Measurements from ENCODE around the gene FBXO15.

Gene FBXO15

DNA sequence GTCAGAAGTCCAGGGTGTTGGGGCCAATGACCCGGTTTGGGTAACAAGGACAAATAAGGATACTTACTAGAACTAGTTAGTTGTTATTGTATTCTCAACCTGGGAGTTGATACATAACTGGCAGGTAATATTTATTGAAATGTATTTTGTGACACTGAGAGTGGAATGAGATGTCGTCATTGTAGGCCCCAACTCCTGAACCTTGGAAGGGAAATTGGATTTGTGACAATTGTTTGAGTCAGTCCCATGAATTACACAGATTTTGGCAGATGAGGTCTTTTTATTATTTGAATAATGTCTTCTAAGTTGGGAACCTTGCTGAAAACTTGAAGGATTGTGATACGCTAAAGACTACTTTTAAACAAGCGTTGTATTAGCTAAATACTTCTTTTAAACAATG lies 5.7 kb upstream of the FBXO15 start:
- no peak for FAIRE-seq

DNA sequence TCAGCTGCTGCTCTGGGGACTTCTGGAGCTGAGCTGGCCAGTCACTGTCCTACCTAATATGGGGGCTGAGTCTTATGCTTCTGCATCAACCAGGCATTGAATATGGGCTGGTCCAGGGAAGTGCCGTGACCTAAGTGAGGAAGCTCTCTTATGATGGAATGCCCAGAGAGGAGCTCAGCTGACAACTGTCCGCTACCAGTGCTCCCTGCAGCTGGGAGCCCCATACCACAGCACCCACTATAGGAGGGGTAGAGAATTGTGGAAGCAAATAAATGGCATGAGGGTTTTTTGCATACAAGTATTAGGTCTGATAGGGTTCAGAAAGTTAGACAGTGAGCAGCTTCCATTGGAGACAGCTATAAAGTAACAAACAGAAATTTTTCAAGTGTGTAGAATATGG lies 5.2 kb upstream of the FBXO15 start:
- FAIRE-seq: no peak

DNA sequence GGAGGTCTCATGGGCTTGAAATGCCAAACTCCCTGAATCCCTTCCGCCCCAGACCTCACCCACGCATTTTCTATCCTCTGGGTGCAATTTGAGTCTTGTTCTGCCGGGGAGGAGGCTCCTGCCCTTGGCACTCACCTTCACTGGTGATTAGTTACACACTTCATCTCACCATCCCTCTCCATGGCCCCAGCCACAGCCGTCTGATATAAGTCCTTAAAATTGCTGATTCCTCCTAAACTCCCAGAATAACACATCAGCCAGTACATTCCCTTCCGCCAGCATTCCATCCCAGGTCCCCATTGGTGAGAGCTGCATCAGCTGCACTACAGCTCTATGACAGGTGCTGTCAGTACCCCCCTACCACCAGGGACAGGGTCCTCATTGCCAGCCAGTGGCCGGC lies 4.6 kb upstream of the FBXO15 start:
- FAIRE-seq: no peak

DNA sequence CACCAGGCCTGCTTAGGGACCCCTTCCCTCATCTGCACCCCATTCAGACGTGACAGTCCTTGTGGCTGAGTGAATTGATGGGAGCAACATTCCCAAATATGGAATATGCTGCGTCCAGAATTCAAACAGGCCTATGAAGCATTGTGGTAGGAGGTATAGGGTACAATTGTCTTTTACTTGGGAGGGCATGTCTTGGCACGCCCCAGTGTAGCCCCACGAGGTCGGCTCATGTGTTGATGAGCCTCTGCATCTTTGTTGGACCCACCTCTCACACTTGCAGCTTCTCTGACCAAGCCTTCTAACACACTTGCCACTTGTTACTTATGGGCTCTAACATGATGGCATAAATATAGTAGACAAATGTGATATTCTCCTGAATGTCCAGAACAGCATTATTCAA lies 2.2 kb upstream of the FBXO15 start:
- no peak for FAIRE-seq

DNA sequence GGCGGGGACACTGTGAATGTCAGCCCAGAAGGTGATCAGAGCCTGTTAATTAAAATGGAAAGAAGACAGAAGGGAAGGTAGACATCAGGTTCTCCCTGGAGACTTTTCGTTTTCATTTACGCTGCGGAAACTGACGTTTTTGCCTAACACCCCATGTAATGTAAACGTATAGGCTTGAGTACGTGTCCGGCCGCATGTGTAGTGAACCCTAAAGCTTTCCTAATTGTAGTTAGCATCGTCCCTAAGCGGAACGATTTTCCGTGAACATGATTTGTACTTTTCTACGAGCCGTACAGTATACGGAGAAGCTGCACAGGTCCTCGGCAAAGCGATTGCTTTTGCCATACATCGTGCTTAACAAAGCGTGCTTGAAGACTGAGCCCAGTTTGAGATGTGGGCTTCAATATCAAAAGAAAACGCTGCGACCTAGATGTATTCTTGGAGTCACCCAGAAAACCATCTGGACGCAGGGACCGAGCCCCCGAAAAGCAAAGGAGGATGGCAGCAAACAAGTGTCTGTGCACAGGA lies 973 bp upstream of the FBXO15 start:
- no peak for FAIRE-seq

DNA sequence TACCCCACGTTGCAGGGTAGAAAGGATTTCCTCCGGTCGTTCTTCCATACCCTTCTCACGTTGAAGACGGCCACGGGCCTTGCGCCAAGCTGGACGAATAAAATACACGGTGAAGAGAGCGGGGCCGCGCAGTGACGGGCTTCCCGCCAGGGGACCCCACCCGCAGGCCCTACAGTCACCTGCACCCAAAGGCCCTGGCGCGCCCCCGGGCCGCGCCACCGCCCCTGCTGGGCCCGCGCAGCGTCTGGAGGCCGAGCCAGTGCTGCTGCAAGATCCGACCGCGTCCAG lies 199 bp downstream of the FBXO15 start:
- FAIRE-seq: no peak

DNA sequence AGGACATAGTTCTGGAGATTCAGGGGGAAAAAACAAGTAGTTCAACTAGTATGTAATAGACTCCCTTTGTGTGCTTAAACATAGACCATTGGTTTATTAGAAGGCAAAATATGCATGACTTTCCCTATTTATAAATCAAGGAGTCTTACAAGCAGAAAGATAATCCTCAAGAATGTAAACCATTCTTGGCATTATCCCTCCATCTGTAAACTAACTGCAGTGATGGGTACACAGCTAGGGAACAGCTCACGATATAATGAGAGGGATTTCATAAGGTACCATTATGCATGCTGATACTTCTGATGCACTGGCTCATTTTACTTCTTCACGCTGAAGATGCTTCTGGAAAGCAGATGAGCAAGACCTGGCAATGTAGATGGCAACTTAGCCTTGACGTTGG lies 878 bp downstream of the FBXO15 start:
- FAIRE-seq: no peak

DNA sequence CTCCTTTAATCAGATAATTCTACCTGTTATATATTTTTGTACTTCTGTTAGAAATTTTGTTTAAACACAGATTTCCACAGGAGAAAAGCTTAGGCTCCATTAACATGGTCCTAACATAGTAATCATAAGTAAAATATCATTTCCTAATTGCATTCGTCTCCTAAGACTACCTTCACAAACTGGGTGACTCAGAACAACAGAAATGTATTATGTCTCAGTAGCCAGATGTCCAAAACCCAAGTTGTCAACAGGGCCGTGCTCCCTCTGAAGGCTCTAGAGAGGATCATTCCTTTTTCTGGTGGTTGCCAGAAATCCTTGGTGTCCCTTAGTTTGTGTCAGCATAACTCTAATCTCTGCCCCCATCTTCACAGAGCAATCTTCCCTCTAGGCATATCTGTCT lies 5.4 kb downstream of the FBXO15 start:
- no peak for FAIRE-seq

DNA sequence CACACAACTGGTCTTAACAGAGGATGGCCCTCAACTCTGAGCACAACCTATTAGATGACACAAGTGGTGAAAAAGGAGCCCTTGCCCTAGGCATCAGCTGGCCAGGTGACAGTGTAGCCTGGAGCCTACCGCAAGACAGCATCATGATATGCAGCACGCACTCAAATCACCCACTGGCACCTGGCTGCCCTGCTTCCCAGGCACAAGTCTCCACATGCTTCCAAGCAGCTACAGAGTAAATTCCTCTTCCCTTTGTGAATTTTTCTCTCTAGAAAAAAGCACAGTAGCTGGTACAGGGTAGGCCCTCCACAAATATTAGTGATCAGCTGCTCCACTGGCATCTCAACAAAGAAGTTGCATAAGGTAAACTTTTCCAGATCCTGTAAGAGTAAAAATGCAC lies 6.0 kb downstream of the FBXO15 start:
- FAIRE-seq: no peak

DNA sequence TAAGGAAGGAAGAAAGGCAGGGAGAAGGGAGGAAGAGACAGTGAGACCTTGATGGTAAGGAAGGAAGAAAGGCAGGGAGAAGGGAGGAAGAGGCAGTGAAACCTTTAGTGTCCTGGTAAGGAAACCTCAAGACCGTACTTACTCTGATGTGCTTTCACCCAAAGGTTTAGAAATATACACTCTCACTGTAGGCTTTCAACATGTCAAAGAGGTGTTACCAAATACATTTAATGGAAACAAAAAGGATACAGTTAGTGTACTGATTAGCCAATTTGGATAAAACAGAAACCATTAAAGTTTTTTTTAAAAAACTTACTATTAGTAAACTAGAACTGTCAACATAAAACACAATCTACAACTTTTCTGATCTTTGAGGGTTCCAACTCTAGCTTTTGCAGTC lies 7.1 kb downstream of the FBXO15 start:
- FAIRE-seq: no peak

DNA sequence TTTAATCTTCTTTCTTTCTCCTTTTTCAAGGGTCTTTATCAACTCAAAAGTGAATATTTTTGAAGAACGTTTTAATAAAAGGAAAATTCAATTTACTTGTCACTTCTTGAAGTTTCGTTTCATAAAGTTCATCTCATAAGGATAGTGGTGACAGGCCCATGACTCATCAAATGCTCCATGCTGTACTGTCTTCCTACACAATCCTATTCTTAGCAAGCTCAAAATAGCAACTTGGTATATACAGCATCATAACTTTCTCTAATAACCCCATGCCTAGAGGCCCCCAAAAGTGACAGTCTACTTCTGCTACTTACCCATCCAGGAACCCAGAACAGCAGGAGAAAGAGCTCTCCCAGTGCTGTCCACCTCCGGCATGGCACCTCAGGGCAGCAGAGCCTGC lies 7.7 kb downstream of the FBXO15 start:
- no peak for FAIRE-seq

DNA sequence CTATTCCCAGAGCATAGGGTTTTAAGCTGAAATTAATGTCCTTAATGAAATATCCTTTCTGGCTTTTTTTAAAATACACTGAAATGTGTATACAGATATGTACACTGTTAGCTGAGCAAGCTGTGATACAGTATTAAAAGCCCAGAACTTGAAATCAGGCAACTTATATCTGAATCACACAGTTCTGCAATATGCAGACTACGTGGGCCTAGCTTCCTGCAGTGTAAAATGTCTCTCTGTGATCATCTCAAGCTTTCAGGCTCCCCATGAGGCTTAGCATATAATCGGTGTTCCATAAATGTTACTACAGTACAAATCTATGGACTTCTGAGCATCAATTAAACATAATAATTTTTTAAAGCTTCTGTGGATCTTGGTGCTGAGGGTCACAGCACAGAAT lies 8.2 kb downstream of the FBXO15 start:
- FAIRE-seq: no peak

DNA sequence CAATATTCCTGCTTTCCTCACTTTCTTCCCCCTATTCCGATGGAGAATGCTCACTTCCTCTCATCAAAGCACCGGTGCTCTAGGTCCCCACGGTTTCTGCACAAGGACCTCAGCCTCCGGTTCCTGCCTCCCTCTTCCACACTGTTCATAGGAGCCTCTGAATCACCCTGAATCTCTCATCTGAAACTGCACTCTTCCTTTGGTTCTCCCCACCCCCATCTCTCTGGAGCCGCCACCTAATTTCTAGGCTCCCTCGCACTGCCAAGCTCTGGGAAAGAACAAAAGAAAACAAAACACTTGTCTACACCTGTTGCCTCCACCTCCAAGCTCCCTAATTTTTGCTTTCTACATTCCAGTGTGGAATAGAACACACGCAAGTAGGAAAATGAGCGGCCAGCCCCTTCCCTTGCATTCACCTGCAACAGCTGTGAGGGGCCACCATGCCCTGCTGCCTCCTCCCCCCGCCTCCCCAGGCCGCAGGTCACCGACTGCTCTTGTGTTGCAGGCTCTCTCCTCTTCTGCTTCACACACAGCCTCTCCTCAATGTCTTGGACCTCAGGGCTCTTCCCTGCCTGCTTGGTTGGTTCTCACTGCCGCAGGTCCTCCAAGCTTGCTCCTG lies 9.6 kb downstream of the FBXO15 start:
- no peak for FAIRE-seq

DNA sequence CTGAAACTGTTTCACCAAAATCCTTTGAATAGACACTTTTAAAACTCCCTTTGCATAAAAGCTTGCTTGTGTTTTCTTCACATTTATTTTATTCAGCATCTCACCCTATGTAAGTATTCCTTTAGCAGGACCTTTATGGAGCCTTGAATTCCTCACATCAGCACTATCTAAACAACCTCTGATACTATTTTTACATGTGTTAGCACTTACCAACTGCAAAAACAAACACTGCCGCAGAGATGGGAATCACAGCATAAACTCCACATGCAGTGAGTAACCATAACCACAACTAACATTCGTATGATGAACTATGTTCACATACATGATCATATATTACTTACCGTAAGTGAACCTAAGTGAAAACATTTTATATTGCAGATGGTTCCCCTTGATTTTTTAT lies 15.4 kb downstream of the FBXO15 start:
- FAIRE-seq: no peak

DNA sequence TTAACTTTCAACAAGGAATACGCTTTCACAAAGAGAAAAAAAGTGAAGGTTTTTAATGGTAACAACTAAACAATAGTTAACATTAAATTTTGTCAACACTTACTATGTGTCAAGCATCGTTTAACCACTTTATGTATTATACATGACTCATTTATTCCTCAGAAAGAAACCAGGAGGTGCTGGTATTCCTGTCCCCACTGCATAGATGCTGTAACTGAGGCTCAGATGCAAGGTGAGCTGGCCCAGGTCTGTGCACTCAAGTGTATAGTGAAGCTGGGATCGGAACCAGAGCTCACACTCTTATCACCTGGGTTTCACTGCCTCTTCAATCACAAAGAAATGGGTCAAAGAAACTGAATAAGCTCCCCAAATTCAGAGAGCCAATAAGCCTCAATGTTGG lies 16.5 kb downstream of the FBXO15 start:
- FAIRE-seq: no peak

DNA sequence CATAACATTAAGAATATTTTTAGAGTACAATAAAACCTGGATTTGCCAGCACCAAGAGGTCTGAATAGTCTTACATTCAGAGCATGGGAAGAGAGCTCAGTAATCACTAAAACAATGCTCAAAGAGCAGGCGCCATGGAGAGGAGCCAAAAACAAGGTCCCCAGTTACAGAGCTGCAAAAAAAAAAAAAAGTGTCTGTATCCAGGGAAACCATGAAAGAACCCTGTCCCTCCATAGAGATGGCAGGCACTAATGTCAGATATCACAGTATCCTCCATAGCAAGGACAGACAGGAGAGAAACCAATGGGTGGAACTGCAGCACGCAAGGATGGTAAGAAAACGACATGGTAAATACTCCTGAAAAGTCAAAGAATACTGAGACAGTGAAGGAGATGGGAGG lies 19.5 kb downstream of the FBXO15 start:
- no peak for FAIRE-seq

DNA sequence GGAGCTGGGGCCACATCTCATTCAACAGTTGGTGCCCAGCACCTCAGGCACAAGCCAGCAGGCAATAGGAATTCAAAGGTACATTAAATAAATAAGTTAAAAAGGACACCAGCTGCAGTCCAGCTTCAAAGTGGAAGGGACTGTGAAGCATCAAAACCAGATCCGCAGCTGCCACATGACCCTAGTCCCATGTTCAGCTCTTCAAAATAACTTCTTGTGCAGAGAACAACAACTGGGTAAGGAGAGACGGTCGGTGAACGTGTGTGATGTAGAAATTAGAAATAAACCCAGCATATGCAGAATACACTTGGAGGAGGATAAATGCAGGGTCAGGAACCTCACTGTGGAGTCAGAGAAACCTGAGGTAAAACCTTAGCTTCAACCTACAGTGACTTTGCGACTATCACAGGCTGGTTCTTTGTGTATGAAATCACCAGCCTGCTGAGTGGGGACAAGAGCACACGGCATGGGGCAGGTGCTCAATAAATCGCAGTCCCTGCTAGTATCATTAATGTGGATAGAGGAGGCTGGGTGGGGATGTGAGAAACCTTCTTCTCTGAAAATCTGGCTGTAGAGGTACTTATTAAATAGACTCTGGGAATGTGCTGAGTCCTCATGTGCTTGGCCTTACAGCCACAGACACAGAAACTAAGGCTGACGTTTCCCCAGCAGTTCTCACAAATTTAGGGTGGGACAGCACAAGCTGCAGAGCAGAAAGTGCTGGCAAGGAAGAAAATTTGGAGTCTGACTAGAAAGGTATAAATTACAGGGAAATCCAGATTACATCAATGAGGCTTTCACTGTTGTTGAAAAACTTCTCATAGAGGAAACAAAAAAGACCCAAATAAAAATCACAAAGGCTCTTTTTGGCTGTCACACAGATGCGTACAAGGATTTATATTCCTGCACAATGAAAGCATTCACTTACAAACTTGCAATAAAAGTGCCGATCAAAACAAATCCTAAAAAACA lies 20.7 kb downstream of the FBXO15 start:
- no peak for FAIRE-seq

DNA sequence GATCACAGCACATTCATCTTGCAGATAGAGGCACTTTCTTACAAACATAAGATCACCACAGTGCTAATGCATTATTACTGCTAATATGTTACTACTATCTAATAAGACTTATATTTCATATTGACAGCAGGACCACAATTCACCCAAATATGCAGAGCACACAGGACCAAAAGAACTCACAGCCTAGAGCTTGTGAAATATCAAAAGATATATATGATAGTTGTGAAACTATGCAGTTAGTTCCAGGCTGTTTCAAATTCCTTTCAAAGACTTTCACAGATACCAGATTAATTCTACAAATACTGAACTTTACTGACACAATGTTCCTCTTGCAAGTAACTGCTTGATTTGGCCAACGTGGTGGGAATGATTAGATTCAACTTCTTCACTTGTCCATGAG lies 23.0 kb downstream of the FBXO15 start:
- FAIRE-seq: no peak

DNA sequence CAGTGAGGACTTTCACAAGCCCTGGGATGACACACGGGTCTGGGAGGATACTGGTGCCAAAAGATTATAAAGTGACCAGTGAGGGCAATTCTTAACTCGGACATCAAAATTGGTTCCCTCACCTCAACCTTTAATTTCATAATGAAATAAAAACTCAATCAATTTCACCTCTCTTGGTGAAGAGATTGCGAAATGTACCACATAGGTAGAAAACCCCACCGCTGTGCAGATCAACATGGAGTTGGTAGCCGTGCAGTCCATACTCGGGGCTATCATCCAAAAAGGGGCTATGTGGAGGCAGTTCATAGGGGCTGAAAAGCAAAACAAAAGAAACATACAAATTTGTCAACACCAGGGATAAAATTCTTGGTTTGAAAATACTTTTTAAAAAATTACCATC lies 24.4 kb downstream of the FBXO15 start:
- no peak for FAIRE-seq

DNA sequence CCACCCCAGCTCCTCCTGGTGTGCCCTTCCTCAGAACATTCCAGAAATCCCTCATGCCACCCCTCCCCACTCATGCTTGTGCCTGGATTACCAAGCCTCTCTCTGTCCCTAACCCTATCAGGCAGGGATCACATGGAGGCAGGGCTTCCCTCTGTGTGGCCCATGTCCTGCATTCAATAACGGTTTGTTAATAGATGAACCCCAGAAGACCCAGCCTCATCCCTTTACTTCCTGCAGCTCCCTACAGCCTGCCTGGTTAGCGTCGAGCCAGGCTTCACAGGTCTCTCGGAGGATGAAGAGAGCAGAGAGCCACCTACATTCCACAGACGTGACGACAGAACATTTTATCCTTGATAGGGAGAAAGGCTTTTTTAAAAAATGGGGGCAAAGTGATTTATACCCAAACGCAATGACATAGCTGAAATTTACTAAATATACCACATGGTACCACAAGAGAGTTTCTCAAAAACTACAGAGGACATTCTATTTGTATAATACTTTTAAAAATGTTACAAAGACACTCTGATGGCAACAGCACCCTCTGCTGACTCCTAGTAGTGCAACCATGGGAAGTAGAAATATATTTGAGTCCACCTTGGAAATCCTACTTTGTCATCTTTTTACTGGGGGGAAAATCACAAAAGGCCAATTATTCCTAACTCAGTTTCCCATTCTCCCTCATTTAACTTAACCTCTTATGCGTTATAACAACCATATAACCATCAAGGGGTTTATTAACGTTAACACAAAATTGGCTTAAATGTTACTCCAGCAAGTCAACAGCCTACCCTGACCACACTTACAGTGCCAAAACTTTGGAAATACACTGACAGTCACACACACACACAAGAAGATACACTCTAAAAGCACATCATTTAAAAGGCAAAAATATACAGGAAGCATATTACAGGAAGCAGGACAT lies 30.7 kb downstream of the FBXO15 start:
- FAIRE-seq: no peak

DNA sequence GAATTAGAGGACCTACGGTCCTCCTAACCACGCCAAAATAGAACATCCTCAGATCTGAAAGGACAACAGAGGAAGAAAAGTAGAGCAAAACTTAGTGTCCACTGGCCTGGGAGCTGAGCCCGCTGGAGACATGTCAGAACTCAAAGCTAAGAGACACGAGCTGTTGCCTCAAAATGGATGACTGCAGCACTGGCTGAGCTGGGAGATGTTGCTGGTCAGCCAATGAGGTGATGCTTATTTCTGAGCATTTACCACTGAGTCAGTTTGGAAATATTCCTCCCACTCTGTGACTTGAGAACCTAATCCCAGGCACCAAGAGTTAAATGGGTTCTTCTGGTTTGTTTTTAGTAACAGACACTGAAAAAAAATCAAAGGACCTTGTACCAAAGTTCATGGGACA lies 32.6 kb downstream of the FBXO15 start:
- FAIRE-seq: no peak

DNA sequence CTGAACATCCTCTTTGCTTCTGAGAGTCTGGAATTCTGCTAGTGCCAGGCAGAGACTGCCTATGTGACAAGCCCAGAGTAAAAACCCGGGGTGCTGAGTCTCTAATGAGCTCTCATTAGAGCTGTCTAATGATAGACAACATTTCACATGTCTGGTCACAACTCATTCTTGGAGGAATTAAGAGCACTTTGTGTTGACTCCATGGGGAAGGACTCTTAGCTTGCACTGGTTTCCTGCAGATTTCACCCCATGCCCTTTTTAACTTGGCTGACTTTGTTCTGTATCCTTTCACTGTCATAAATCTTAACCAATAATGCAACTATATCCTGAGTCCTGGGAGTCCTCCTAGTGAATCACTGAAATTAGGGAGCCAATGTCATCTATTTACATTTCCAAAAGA lies 33.5 kb downstream of the FBXO15 start:
- no peak for FAIRE-seq

DNA sequence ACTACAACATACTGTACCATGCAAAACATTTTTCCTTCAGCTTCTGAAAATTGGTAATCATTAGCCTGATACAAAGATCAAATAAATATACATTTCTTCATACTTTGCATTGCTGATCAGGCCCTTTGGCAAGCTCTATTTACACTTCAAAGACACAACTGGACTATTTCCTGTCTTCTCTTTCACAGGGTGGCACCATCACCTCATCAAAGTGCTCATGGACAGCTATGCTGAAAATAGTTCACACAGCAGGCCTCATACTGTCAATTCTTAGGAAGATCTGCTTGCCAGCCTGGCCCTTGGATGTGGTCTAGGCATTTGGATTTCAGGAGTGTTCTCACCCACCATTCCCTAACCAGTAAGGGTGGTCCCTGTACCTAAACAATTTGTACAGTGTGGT lies 33.9 kb downstream of the FBXO15 start:
- FAIRE-seq: no peak

DNA sequence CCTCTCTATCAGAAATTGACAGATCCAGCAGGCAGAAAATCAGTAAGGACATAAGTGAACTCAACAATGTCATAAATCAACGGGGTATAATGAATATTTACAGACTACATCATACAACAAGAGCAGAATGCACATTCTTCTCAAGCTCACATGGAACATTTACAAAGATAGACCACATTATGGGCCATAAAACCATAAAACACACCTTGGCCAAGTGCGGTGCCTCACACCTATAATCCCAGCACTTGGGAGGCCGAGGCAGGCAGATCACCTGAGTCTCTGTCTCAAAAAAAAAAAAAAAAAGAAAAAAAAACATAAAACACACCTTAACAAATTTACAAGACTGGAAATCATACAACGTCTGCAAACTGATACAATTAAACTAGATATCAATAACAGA lies 36.7 kb downstream of the FBXO15 start:
- no peak for FAIRE-seq

Measured in G401.6 (cell line).